GM12892 (cell line): ENCODE data around the gene CACNA1G.
A peak's percentile ranks its signal among the peaks of the same experiment; 100 is the strongest.

Experiments used
- DNase-seq: peaks from one replicate; pipeline ENCODE4 v3.0.0; 2011; ENCODE audit not compliant: insufficient read length
- FAIRE-seq: peaks from 2 replicates; lab custom pipeline; 2011; peaks lifted over from hg19 to GRCh38; lab: Jason Lieb, UNC
- POLR2A ChIP-seq: IDR thresholded peaks from 2 replicates; pipeline ENCODE4 v1.6.1; 2011; ENCODE audit warnings: low read depth, low read length, control low read depth
- POLR2AphosphoS5 ChIP-seq: IDR thresholded peaks from 2 replicates; pipeline ENCODE4 v1.6.1; 2011; ENCODE audit warnings: low read depth, low read length, control low read depth
- TAF1 ChIP-seq: IDR thresholded peaks from 2 replicates; pipeline ENCODE4 v1.6.1; 2011; ENCODE audit warnings: low read depth, mild to moderate bottlenecking, control low read depth, low read length, borderline replicate concordance

Gene CACNA1G

DNA sequence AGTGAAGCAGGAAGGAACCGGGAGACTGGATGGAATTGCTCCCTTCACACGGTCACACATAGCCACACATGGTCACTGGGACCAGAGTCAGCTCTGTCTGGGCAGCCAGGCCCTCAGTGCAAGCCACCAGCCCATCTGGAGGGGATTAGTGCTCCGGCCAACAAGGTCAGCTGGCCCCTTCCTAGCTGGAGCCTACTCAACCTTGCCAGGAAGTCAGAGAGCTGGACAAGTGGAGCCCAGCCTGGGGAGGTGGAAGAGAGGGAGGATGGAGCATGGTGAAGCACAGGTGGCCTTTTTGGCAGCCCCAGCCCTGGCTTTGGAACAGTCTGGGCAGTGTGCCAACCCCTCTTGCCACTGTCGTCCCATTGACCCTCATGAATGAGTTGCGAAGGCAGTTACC is 3.7 kb upstream of the CACNA1G start:
- no peak for FAIRE-seq
- TF ChIP-seq POLR2AphosphoS5 (no peak), TAF1 (no peak), POLR2A (no peak)

DNA sequence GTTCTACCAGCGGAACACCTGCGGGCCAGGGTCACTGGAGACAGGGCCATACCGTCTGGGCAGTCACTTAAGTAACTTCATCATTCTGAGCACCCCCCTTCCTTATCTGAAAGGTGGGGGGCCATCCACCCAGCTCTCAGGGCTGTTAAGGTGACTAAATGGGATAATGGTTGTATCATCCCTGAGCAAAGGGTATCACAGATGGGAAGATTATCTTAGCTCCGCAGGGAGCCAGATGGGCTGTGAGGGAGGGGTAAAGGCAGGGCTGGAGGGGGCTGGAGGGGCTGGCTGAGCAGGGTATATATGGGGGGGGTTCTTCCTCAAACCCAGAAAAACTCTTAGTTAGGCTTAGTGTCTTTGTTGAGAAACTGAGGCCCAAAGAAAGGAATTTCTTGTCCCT is 2.9 kb upstream of the CACNA1G start:
- no peak for FAIRE-seq
- DNase-seq = no peak
- no peak for TF ChIP-seq POLR2AphosphoS5
- TF ChIP-seq TAF1 = no peak
- no peak for TF ChIP-seq POLR2A

More for the DNA sequence above, 3.7 kb upstream of the CACNA1G start:
- DNase-seq = no peak

DNA sequence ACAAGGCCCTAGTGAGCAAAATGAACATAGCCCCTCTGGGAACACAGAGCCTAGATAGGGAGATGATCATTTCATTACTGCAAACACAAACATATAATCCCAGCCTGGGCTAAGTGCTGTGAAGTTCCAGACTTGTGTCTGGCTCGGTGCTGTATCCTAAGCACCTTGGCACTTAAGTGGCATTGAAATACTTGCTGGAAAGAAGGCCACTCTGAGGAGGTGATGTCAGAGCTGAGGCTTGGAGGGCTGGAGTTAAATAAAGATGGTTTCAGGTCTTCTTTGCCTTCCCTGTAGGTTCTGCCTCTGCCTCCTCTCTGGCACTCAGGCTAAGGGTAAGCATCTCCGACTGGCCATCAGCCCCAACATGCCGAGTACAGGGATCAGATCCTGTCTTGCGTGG is 2.4 kb upstream of the CACNA1G start:
- DNase-seq (no peak), FAIRE-seq (no peak)
- no peak for TF ChIP-seq POLR2AphosphoS5
- no peak for TF ChIP-seq POLR2A
- no peak for TF ChIP-seq TAF1

DNA sequence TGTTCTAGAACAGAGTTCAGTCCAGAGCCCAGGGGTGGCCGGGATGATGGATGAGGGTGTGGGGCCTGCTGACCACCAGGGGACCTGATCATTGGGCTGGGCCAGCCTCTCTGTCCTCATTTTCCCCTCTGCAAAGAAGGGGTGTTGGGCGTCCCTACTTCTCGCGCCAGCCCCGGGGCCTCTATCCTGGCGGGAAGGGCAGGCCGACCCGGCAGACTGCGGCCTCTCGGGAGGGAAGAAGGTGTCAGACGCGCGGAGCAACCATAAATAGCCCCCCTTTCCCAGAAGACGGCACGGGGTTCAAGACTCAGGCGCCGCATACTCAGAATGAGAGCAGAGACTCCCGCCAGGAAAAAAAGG is 2.0 kb upstream of the CACNA1G start:
- DNase-seq (no peak), FAIRE-seq (no peak)
- TF ChIP-seq POLR2A = no peak
- TF ChIP-seq TAF1 = no peak
- TF ChIP-seq POLR2AphosphoS5 = no peak

DNA sequence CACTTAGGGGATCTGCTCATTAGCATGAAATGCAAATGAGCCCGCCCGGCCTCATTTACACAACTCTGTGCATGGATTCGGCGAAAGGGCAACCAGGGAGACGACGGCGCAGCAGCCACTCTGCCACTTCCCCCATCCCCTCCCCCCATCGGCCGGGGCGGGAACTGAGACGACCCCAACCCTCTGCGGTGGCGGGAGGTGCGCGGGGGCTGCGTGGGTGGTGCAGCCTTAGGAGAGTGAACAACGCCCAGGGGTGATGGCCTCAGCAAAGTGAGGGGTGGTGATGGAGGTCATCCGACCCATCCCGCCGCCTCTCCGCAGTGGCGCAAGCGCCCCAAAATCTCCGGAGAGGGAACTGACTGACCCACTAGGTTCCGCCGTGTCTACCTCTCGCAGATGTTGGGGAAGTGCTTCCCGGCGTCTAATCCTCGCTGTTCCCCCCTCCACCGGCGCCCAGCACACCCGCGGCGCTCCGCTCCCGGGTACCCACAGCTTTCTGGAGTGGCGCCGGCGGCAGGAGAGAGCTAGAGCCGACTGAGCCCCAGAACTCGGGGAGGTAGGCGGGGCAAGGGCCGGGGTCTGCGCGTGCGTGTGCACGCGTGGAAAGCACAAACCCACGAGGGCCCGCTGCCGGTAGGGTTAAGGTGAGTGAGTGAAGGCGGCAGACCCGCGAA is 1.4 kb upstream of the CACNA1G start:
- FAIRE-seq = no peak
- TF ChIP-seq POLR2AphosphoS5 (no peak), POLR2A (no peak), TAF1 (no peak)
- no peak for DNase-seq

DNA sequence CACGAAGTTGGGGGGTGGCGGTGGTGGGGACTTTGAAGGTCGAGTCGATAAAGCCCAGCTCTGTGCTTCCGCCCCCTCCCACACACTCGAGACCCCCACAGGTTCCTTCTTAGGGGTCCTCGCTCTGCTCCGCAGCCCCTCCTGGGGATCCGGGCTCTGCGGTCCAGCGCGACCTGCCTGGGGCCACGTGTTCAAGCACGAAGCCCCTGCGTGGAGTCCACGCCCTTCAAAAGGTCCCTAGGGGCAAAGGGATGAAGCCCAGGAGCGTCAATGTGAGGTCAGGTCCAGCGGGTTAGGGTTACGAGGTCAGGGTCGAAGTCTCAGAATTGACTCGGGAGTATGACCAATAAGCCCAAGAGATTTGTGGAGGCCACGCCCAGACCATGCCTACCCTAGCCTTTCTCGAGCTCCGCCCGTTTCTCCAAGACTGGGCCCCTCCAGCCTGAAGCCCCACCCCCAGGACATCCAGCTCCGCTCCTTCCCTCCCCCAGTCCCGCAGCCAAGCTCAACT is 786 bp upstream of the CACNA1G start:
- FAIRE-seq (peak; percentile 60), DNase-seq (no peak)
- TF ChIP-seq POLR2AphosphoS5 = no peak
- no peak for TF ChIP-seq POLR2A
- no peak for TF ChIP-seq TAF1

DNA sequence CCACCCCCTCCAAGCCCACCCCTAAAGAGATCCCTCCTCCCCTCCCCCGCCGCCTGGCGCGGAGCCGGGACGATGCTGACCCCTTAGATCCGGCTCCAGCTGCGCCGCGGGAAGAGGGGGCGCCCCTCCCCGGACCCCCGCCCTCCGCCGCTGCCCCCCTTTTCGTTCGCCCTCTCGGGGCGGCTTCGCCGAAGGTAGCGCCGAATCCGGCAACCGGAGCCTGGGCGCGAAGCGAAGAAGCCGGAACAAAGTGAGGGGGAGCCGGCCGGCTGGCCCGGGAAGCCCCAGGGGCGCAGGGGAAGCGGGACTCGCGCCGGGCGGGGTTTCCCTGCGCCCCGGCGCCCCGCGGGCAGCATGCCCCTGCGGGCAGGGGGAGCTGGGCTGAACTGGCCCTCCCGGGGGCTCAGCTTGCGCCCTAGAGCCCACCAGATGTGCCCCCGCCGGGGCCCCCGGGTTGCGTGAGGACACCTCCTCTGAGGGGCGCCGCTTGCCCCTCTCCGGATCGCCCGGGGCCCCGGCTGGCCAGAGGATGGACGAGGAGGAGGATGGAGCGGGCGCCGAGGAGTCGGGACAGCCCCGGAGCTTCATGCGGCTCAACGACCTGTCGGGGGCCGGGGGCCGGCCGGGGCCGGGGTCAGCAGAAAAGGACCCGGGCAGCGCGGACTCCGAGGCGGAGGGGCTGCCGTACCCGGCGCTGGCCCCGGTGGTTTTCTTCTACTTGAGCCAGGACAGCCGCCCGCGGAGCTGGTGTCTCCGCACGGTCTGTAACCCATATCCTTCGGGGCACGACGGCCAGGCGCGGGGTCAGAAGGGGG is 623 bp downstream of the CACNA1G start:
- no peak for TF ChIP-seq POLR2A
- no peak for TF ChIP-seq TAF1
- no peak for TF ChIP-seq POLR2AphosphoS5
- FAIRE-seq = no peak
- no peak for DNase-seq

DNA sequence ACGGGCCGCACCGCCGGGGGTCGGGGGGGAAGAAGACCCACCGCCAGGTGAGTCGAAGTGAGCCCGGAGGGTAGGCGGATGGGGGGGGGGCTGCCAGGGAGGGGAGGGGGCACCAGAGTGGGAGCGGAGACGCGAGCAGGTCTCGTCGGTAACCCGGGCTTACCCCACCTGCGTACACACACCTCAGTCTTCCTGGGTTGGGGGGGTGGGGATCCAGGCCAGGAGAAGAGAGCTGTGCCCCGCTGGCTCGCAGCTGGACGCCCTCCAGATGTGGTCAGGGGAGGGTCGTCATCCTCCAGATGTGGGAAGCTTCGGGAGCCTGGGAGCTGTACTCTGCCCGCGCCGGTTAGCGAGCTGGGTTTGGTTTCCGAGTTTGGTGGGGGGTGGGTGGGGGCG is 1.2 kb downstream of the CACNA1G start:
- no peak for DNase-seq
- TF ChIP-seq POLR2AphosphoS5 = no peak
- no peak for TF ChIP-seq TAF1
- TF ChIP-seq POLR2A = no peak
- no peak for FAIRE-seq

DNA sequence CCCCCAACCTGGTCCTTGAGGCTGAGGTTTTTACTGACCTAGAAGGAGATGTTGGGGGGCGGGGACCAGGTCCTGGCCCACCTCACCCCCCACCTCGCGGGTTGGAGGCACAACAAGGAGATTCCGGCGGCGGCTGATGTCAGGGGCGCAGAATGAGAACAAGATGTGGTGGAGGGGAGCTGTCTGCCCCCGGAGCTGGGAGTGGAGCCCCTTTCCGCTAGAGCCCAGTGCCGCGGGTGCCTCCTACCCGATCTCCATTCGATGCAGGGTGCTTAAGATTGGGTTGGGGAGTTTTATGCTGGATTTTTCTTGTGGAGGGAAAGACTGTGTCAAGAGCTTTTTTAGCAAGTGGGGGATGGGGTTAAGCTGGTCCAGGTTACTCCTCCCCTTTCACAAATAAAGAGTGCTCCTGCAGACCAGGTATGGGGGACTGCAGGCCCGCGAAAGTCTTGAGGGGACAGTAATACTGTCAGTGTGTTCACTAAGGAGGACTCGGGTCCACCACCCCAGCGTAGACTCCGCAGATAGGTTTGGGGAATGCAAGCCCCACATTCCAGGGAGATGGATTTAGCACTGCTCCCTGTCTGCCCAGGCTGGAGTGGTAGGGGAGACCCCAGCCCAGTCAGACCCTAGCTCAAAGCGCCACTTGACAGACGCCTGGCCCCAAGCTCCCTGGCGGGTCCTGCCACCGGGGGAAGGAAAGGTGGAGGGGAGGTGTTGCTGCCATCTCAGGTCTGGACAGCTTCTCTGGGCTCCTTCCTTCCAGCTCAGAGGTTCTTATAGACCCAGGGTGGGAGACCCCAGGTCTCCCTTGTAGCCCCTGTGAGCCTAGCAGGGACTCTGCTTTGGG is 2.0 kb downstream of the CACNA1G start:
- FAIRE-seq = no peak
- TF ChIP-seq TAF1 (no peak), POLR2A (no peak), POLR2AphosphoS5 (no peak)
- no peak for DNase-seq

DNA sequence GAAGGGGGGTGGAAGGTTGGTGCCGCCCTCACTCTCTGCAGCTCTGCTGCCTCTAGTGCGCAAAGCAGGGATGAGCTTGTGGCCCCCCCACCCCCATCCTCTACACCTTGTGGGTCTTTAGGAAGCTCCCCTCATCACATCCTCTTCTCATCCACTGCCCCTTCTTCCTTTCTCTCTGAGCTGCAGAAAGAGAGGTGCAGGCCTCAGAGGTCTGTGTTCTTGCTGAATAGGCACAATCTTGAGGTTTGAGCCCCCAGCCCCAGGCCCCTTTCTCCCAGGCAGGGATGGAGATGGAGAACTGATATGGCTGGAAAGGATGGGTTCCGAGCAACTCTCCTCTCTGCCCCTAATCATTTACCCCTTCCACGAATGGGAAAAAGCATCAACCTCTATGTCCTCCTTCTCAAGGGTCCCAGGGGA is 2.6 kb downstream of the CACNA1G start:
- FAIRE-seq (no peak), DNase-seq (no peak)
- TF ChIP-seq POLR2AphosphoS5 (no peak), TAF1 (no peak), POLR2A (no peak)

DNA sequence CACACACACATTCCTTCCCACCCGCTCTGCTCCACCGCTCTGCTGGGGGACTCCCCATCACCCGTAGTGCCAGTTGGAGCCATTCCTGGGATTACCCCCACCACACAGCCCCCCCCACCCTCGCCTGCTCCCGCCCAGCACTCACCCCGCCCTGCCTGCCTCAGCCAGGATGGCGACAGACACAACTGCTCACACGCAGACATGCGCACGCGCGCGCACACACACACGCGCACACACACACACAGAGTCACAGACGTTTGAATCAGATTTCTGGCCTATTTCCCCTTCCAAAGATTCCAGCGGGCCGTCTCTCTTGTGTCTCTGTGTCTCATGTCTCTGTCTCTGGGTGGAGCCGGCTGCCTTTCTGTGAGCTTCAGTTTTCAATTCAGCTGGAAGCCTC is 4.4 kb downstream of the CACNA1G start:
- no peak for DNase-seq
- TF ChIP-seq POLR2A (no peak), POLR2AphosphoS5 (no peak), TAF1 (no peak)
- no peak for FAIRE-seq
